ENCODE results near the gene PYCR2. TPM values are rescaled to one million over a fixed set of nuclear protein-coding genes. Genes with fewer than 3 reads are reported as not detected.
"Not testable (repeated sequence)": the region's sequence is repeated elsewhere in the genome, so short reads cannot be mapped to it uniquely, and the experiment has no call there.

PYCR2 gene
- polyA plus RNA-seq, 2 donors: 38.2 to 41.5 TPM

GRCh38 chr1:225944951-225945350 is 20.9 kb upstream of the PYCR2 start:
- peaks cover 0 to 9% of the 10 kb centered on the region in 2 donors for H3K9me3 ChIP-seq (ENCODE audit: control insufficient read depth in 2 of 2, insufficient read depth in 1 of 2, low read depth in 1 of 2, low read length in 1 of 2)
- H3K36me3 ChIP-seq (ENCODE audit: control insufficient read depth in 2 of 2, insufficient read depth in 2 of 2, low read length in 1 of 2): peaks cover 0 to 8% of the 10 kb centered on the region in 2 donors
- H3K27me3 ChIP-seq (ENCODE audit: control insufficient read depth in 1 of 2, insufficient read depth in 2 of 2, low read length in 2 of 2): no peaks in the 10 kb centered on the region
- no peak overlapping the region for H3K4me3 ChIP-seq (ENCODE audit: low read depth in 1 of 2, low read length in 2 of 2)
- no peak overlapping the region for H3K27ac ChIP-seq (ENCODE audit: low read depth in 2 of 2, low read length in 1 of 2)
- peaks cover 4 to 7% of the 10 kb centered on the region in 2 donors for H3K4me1 ChIP-seq (ENCODE audit: control insufficient read depth in 2 of 2, insufficient read depth in 2 of 2, low read length in 1 of 2)
- 81 to 83% methylated on average over 7 of the region's 7 CpGs for WGBS, 2 donors

GRCh38 chr1:225944387-225944786 is 20.3 kb upstream of the PYCR2 start:
- H3K27me3 ChIP-seq (ENCODE audit: control insufficient read depth in 1 of 2, insufficient read depth in 2 of 2, low read length in 2 of 2): no peaks in the 10 kb centered on the region

GRCh38 chr1:225943582-225943981 is 19.5 kb upstream of the PYCR2 start:
- H3K4me3 ChIP-seq (ENCODE audit: low read depth in 1 of 2, low read length in 2 of 2): no peak overlapping the region
- no peak overlapping the region for H3K27ac ChIP-seq (ENCODE audit: low read depth in 2 of 2, low read length in 1 of 2)
- H3K9me3 ChIP-seq (ENCODE audit: control insufficient read depth in 2 of 2, insufficient read depth in 1 of 2, low read depth in 1 of 2, low read length in 1 of 2): peaks cover 0 to 9% of the 10 kb centered on the region in 2 donors
- peaks cover 4 to 9% of the 10 kb centered on the region in 2 donors for H3K4me1 ChIP-seq (ENCODE audit: control insufficient read depth in 2 of 2, insufficient read depth in 2 of 2, low read length in 1 of 2)
- 84 to 85% methylated on average over 4 of the region's 4 CpGs for WGBS, 2 donors
- H3K36me3 ChIP-seq (ENCODE audit: control insufficient read depth in 2 of 2, insufficient read depth in 2 of 2, low read length in 1 of 2): peaks cover 0 to 8% of the 10 kb centered on the region in 2 donors
- H3K27me3 ChIP-seq (ENCODE audit: control insufficient read depth in 1 of 2, insufficient read depth in 2 of 2, low read length in 2 of 2): no peaks in the 10 kb centered on the region

More at GRCh38 chr1:225944387-225944786, 20.3 kb upstream of the PYCR2 start:
- WGBS, 2 donors: 50 to 74% methylated on average over 2 of the region's 2 CpGs
- Histone ChIP-seq H3K4me1 (ENCODE audit: control insufficient read depth in 2 of 2, insufficient read depth in 2 of 2, low read length in 1 of 2) (peaks cover 4 to 7% of the 10 kb centered on the region in 2 donors), H3K4me3 (ENCODE audit: low read depth in 1 of 2, low read length in 2 of 2) (no peak overlapping the region), H3K9me3 (ENCODE audit: control insufficient read depth in 2 of 2, insufficient read depth in 1 of 2, low read depth in 1 of 2, low read length in 1 of 2) (peaks cover 0 to 9% of the 10 kb centered on the region in 2 donors), H3K36me3 (ENCODE audit: control insufficient read depth in 2 of 2, insufficient read depth in 2 of 2, low read length in 1 of 2) (peaks cover 0 to 8% of the 10 kb centered on the region in 2 donors), H3K27ac (ENCODE audit: low read depth in 2 of 2, low read length in 1 of 2) (no peak overlapping the region)

GRCh38 chr1:225942574-225942973 is 18.5 kb upstream of the PYCR2 start:
- peaks cover 4 to 9% of the 10 kb centered on the region in 2 donors for H3K4me1 ChIP-seq (ENCODE audit: control insufficient read depth in 2 of 2, insufficient read depth in 2 of 2, low read length in 1 of 2)
- peaks cover 0 to 8% of the 10 kb centered on the region in 2 donors for H3K36me3 ChIP-seq (ENCODE audit: control insufficient read depth in 2 of 2, insufficient read depth in 2 of 2, low read length in 1 of 2)
- 61 to 71% methylated on average over 7 of the region's 7 CpGs for WGBS, 2 donors
- H3K27ac ChIP-seq (ENCODE audit: low read depth in 2 of 2, low read length in 1 of 2): no peak overlapping the region
- no peaks in the 10 kb centered on the region for H3K27me3 ChIP-seq (ENCODE audit: control insufficient read depth in 1 of 2, insufficient read depth in 2 of 2, low read length in 2 of 2)
- H3K4me3 ChIP-seq (ENCODE audit: low read depth in 1 of 2, low read length in 2 of 2): no peak overlapping the region
- H3K9me3 ChIP-seq (ENCODE audit: control insufficient read depth in 2 of 2, insufficient read depth in 1 of 2, low read depth in 1 of 2, low read length in 1 of 2): peaks cover 0 to 9% of the 10 kb centered on the region in 2 donors

GRCh38 chr1:225941942-225942222 is 17.8 kb upstream of the PYCR2 start:
- H3K36me3 ChIP-seq (ENCODE audit: control insufficient read depth in 2 of 2, insufficient read depth in 2 of 2, low read length in 1 of 2): peaks cover 0 to 8% of the 10 kb centered on the region in 2 donors
- peaks cover 4 to 9% of the 10 kb centered on the region in 2 donors for H3K4me1 ChIP-seq (ENCODE audit: control insufficient read depth in 2 of 2, insufficient read depth in 2 of 2, low read length in 1 of 2)
- H3K4me3 ChIP-seq (ENCODE audit: low read depth in 1 of 2, low read length in 2 of 2): no peak overlapping the region
- peaks cover 0 to 9% of the 10 kb centered on the region in 2 donors for H3K9me3 ChIP-seq (ENCODE audit: control insufficient read depth in 2 of 2, insufficient read depth in 1 of 2, low read depth in 1 of 2, low read length in 1 of 2)
- H3K27ac ChIP-seq (ENCODE audit: low read depth in 2 of 2, low read length in 1 of 2): no peak overlapping the region
- no peaks in the 10 kb centered on the region for H3K27me3 ChIP-seq (ENCODE audit: control insufficient read depth in 1 of 2, insufficient read depth in 2 of 2, low read length in 2 of 2)
- WGBS, 2 donors: 47 to 77% methylated on average over 1 of the region's 1 CpG

- Histone ChIP-seq H3K4me3 (ENCODE audit: low read depth in 1 of 2, low read length in 2 of 2) (no peak within 1 kb of the TSS), H3K9me3 (ENCODE audit: control insufficient read depth in 2 of 2, insufficient read depth in 1 of 2, low read depth in 1 of 2, low read length in 1 of 2) (peaks cover 0 to 9% of the 10 kb centered on the region in 2 donors), H3K27me3 (ENCODE audit: control insufficient read depth in 1 of 2, insufficient read depth in 2 of 2, low read length in 2 of 2) (no peaks in the 10 kb centered on the region), H3K4me1 (ENCODE audit: control insufficient read depth in 2 of 2, insufficient read depth in 2 of 2, low read length in 1 of 2) (peaks cover 4 to 9% of the 10 kb centered on the region in 2 donors), H3K27ac (ENCODE audit: low read depth in 2 of 2, low read length in 1 of 2) (no peak within 1 kb of the TSS), H3K36me3 (ENCODE audit: control insufficient read depth in 2 of 2, insufficient read depth in 2 of 2, low read length in 1 of 2) (peaks cover 0 to 8% of the 10 kb centered on the region in 2 donors)
- 61 to 72% methylated on average over 6 of the region's 6 CpGs for WGBS, 2 donors
Measured at GRCh38 chr1:225941187-225941941, 17.3 kb upstream of the PYCR2 start, which contains the start of gene LEFTY2. LEFTY2 (minus strand) TSS chr1:225941220; CDS start chr1:225941140, 80 bp downstream.

- 83 to 85% methylated on average over 22 to 25 of the region's 25 CpGs for WGBS, 2 donors
- Histone ChIP-seq H3K27ac (ENCODE audit: low read depth in 2 of 2, low read length in 1 of 2) (no peak overlapping the region), H3K4me3 (ENCODE audit: low read depth in 1 of 2, low read length in 2 of 2) (no peak overlapping the region)
Measured at GRCh38 chr1:225940385-225941151, 16.5 kb upstream of the PYCR2 start.

GRCh38 chr1:225939939-225940310 is 15.9 kb upstream of the PYCR2 start:
- not testable (repeated sequence) for H3K27ac ChIP-seq (ENCODE audit: low read depth in 2 of 2, low read length in 1 of 2); H3K36me3 ChIP-seq (ENCODE audit: control insufficient read depth in 2 of 2, insufficient read depth in 2 of 2, low read length in 1 of 2); H3K4me3 ChIP-seq (ENCODE audit: low read depth in 1 of 2, low read length in 2 of 2); H3K4me1 ChIP-seq (ENCODE audit: control insufficient read depth in 2 of 2, insufficient read depth in 2 of 2, low read length in 1 of 2); H3K9me3 ChIP-seq (ENCODE audit: control insufficient read depth in 2 of 2, insufficient read depth in 1 of 2, low read depth in 1 of 2, low read length in 1 of 2); H3K27me3 ChIP-seq (ENCODE audit: control insufficient read depth in 1 of 2, insufficient read depth in 2 of 2, low read length in 2 of 2)
- 65% methylated on average over 8 of the region's 8 CpGs for WGBS, 2 donors

More at GRCh38 chr1:225940385-225941151, 16.5 kb upstream of the PYCR2 start:
- H3K4me1 ChIP-seq (ENCODE audit: control insufficient read depth in 2 of 2, insufficient read depth in 2 of 2, low read length in 1 of 2): peaks cover 4 to 5% of the 10 kb centered on the region in 2 donors
- peaks cover 0 to 3% of the 10 kb centered on the region in 2 donors for H3K36me3 ChIP-seq (ENCODE audit: control insufficient read depth in 2 of 2, insufficient read depth in 2 of 2, low read length in 1 of 2)
- H3K27me3 ChIP-seq (ENCODE audit: control insufficient read depth in 1 of 2, insufficient read depth in 2 of 2, low read length in 2 of 2): no peaks in the 10 kb centered on the region
- peaks cover 0 to 3% of the 10 kb centered on the region in 2 donors for H3K9me3 ChIP-seq (ENCODE audit: control insufficient read depth in 2 of 2, insufficient read depth in 1 of 2, low read depth in 1 of 2, low read length in 1 of 2)

- H3K4me3 ChIP-seq (ENCODE audit: low read depth in 1 of 2, low read length in 2 of 2); H3K36me3 ChIP-seq (ENCODE audit: control insufficient read depth in 2 of 2, insufficient read depth in 2 of 2, low read length in 1 of 2); H3K9me3 ChIP-seq (ENCODE audit: control insufficient read depth in 2 of 2, insufficient read depth in 1 of 2, low read depth in 1 of 2, low read length in 1 of 2); H3K27me3 ChIP-seq (ENCODE audit: control insufficient read depth in 1 of 2, insufficient read depth in 2 of 2, low read length in 2 of 2); H3K27ac ChIP-seq (ENCODE audit: low read depth in 2 of 2, low read length in 1 of 2); H3K4me1 ChIP-seq (ENCODE audit: control insufficient read depth in 2 of 2, insufficient read depth in 2 of 2, low read length in 1 of 2): not testable (repeated sequence)
- WGBS, 2 donors: 42 to 49% methylated on average over 25 to 64 of the region's 69 CpGs
Measured at GRCh38 chr1:225939097-225939938, 15.3 kb upstream of the PYCR2 start.
